ENCODE data around the gene PALM. TPM values are rescaled to one million over a fixed set of nuclear protein-coding genes. Genes with fewer than 3 reads are reported as not detected.

PALM gene
- total and polyA plus RNA-seq, 9 of the 15 experiments (the other 6 are each of a cell fraction or from before 2014, with no cell fraction given): 0.04 to 6.6 (median 1.7) TPM

GRCh38 chr19:795691-796581 is 87.2 kb downstream of the PALM start (continued):
- no peak for TF ChIP-seq HES1 (IDR thresholded peaks at IDR 0.05; ENCODE audit: low read depth)
- no peak for TF ChIP-seq ZNF282 (CRISPR knock-in tag; IDR thresholded peaks at IDR 0.05)
- TF ChIP-seq MYC (IDR thresholded peaks at IDR 0.05; ENCODE audit: low read depth, low read length): no peak
- TF ChIP-seq MYC (CRISPR knock-in tag; IDR thresholded peaks at IDR 0.05; ENCODE audit: borderline replicate concordance, low read depth): no peak
- TF ChIP-seq FOXK1 (CRISPR knock-in tag; IDR thresholded peaks at IDR 0.05; ENCODE audit: borderline replicate concordance): no peak
- TF ChIP-seq SMARCB1 (IDR thresholded peaks at IDR 0.05; ENCODE audit: insufficient read length, low read depth): no peak
- TF ChIP-seq TARDBP (IDR thresholded peaks at IDR 0.05): no peak
- TF ChIP-seq SMAD1 (IDR thresholded peaks at IDR 0.05; ENCODE audit: low read depth, low read length, partially characterized antibody): no peak
- TF ChIP-seq POLR3G (IDR thresholded peaks at IDR 0.05; ENCODE audit: extremely low read depth, insufficient read length, insufficient replicate concordance): no peak
- TF ChIP-seq RREB1 (CRISPR knock-in tag; IDR thresholded peaks at IDR 0.05): no peak
- peak; percentile 82 for TF ChIP-seq CHD4 (IDR thresholded peaks at IDR 0.05; ENCODE audit: insufficient read depth, insufficient replicate concordance, low read depth, low read length, poor library complexity, severe bottlenecking)
- TF ChIP-seq RBFOX2 (IDR thresholded peaks at IDR 0.05; ENCODE audit: low read depth, low read length): peak; percentile 74
- TF ChIP-seq HOXB6 (CRISPR knock-in tag; IDR thresholded peaks at IDR 0.05; ENCODE audit: borderline replicate concordance): no peak
- no peak for TF ChIP-seq SFPQ (IDR thresholded peaks at IDR 0.05; ENCODE audit: low read depth, low read length)
- no peak for TF ChIP-seq SMARCE1 (IDR thresholded peaks at IDR 0.05)
- TF ChIP-seq POLR2G (IDR thresholded peaks at IDR 0.05; ENCODE audit: low read depth, low read length): peak; percentile 26; the same call in 1 of the 2 replicates

All from K562 (cell line).